HCT116 (cell line): Measurements from ENCODE around the gene ECE2. TPM values are rescaled to one million over a fixed set of nuclear protein-coding genes. Genes with fewer than 3 reads are reported as not detected.

Experiments used
- ATAC-seq: fragments of 200-7000 bp; cut with Tn5 transposase; 2 replicates; pipeline ENCODE4 v1.9.1; 2020; ENCODE audit warnings: mild to moderate bottlenecking, moderate library complexity
- BruUV-seq: library from RNA; stranded (reverse); fragments of 400-500 nt; replicated peaks from 2 replicates; lab custom pipeline; 2021; lab: Mats Ljungman, UMichigan
- CTCF ChIA-PET: fragments of 300-600 bp; sonication (Branson Sonifier 250); formaldehyde crosslinking; loops from one replicate; lab custom pipeline; 2021; ENCODE audit warnings: antibody characterized with exemption; lab: Charles Lee
- POLR2A ChIA-PET: fragments of 300-600, 350-600 bp; sonication (Branson Sonifier 250); formaldehyde crosslinking; loops from one replicate; lab custom pipeline; 2021; ENCODE audit warnings: antibody characterized with exemption; lab: Charles Lee
- RAD21 ChIA-PET, 2 experiments: fragments of 300-600 bp; sonication (Branson Sonifier 250); formaldehyde crosslinking; loops; one replicate each; lab custom pipeline; 2023; ENCODE audit warnings: low total read pairs in 2 of 2; ENCODE audit not compliant: uncharacterized antibody in 2 of 2, unreplicated experiment in 2 of 2, low non-redundant PET in 1 of 2; lab: Charles Lee
- DNase-seq: peaks from one replicate; pipeline ENCODE4 v3.0.0-alpha.2; 2010; ENCODE audit warnings: low read depth, low spot score
- H2AFZ ChIP-seq: fragments of 200-600 bp; shearing (Covaris generic), sonication (generic); 2 replicates; pipeline ENCODE4 v1.6.1; 2017; ENCODE audit warnings: low read depth, mixed run types, mixed read lengths, antibody characterized with exemption, low read length; ENCODE audit not compliant: poor library complexity, severe bottlenecking
- H3K27ac ChIP-seq: 2 replicates; pipeline ENCODE4 v1.5.1; 2012; ENCODE audit warnings: low read depth, low read length
- H3K27me3 ChIP-seq: fragments of 200-600 bp; sonication (generic); 2 replicates; pipeline ENCODE4 v1.6.1; 2016; ENCODE audit warnings: mixed run types, low read length, mixed read lengths; ENCODE audit not compliant: insufficient read depth
- H3K36me3 ChIP-seq, 2 experiments: fragments of 200-500 bp in 1 of 2; fragments of 200-600 bp in 1 of 2; sonication (Bioruptor generic) in 1 of 2; sonication (generic) in 1 of 2; 2 replicates each; pipeline versions ENCODE4 v1.5.1 to v1.6.1; 2014 to 2016; ENCODE audit warnings: low read length in 2 of 2, inconsistent platforms in 1 of 2, mixed read lengths in 1 of 2, mixed run types in 1 of 2; ENCODE audit not compliant: insufficient read depth in 2 of 2, control insufficient read depth in 1 of 2
- H3K4me1 ChIP-seq, 2 experiments: fragments of 200-600 bp in 1 of 2; sonication (generic) in 1 of 2; 2 replicates each; pipeline versions ENCODE4 v1.5.1 to v1.6.1; 2012 to 2017; ENCODE audit warnings: low read length in 2 of 2, inconsistent platforms in 1 of 2, mild to moderate bottlenecking in 1 of 2, mixed read lengths in 1 of 2, mixed run types in 1 of 2, moderate library complexity in 1 of 2; ENCODE audit not compliant: insufficient read depth in 2 of 2, control insufficient read depth in 1 of 2
- H3K4me2 ChIP-seq: fragments of 200-600 bp; sonication (generic); 2 replicates; pipeline ENCODE4 v1.6.1; 2017; ENCODE audit warnings: mixed run types, low read length, mixed read lengths
- H3K4me3 ChIP-seq, 2 experiments: fragments of 200-600 bp in 1 of 2; sonication (generic) in 1 of 2; replicated peaks in 1 of 2; 2 replicates each; pipeline ENCODE4 v1.5.1; 2011 to 2016; ENCODE audit warnings: low read length in 2 of 2, control low read depth in 1 of 2, low read depth in 1 of 2, mild to moderate bottlenecking in 1 of 2, mixed read lengths in 1 of 2, mixed run types in 1 of 2
- H3K79me2 ChIP-seq: fragments of 200-600 bp; sonication (generic); 2 replicates; pipeline ENCODE4 v1.6.1; 2017; ENCODE audit warnings: mild to moderate bottlenecking, mixed run types, low read length, moderate library complexity, mixed read lengths; ENCODE audit not compliant: insufficient read depth
- H3K9ac ChIP-seq: fragments of 200-600 bp; sonication (generic); 2 replicates; pipeline ENCODE4 v1.6.1; 2016; ENCODE audit warnings: low read length, mixed read lengths
- H3K9me2 ChIP-seq: fragments of 200-600 bp; sonication (generic), shearing (Covaris generic); 2 replicates; pipeline ENCODE4 v1.6.1; 2017; ENCODE audit warnings: mixed run types, mild to moderate bottlenecking, moderate library complexity; ENCODE audit not compliant: insufficient read depth
- H3K9me3 ChIP-seq, 2 experiments: fragments of 200-500 bp in 1 of 2; fragments of 200-600 bp in 1 of 2; sonication (Bioruptor generic) in 1 of 2; sonication (generic) in 1 of 2; 2 replicates each; pipeline ENCODE4 v1.6.1; 2014 to 2017; ENCODE audit warnings: low read length in 2 of 2, mixed read lengths in 2 of 2, inconsistent platforms in 1 of 2, low read depth in 1 of 2, mild to moderate bottlenecking in 1 of 2, mixed run types in 1 of 2, moderate library complexity in 1 of 2; ENCODE audit not compliant: control insufficient read depth in 1 of 2, insufficient read depth in 1 of 2
- H4K20me1 ChIP-seq: fragments of 200-600 bp; sonication (generic), shearing (Covaris generic); 2 replicates; pipeline ENCODE4 v1.6.1; 2017; ENCODE audit warnings: mixed run types, mild to moderate bottlenecking, moderate library complexity; ENCODE audit not compliant: insufficient read depth
- CBX3 ChIP-seq: IDR thresholded peaks from 2 replicates; pipeline ENCODE4 v1.6.1; 2012; ENCODE audit warnings: low read depth
- CEBPB ChIP-seq: IDR thresholded peaks from 2 replicates; pipeline ENCODE4 v1.6.1; 2012; ENCODE audit warnings: low read depth
- ELF1 ChIP-seq: IDR thresholded peaks from 2 replicates; pipeline ENCODE4 v1.6.1; 2012; ENCODE audit warnings: low read depth, borderline replicate concordance
- EZH2 ChIP-seq: fragments of 200-600 bp; sonication (generic); IDR thresholded peaks from 2 replicates; pipeline ENCODE4 v1.6.1; 2017; ENCODE audit warnings: antibody characterized with exemption, mixed run types
- EZH2phosphoT487 ChIP-seq: fragments of 200-600 bp; IDR thresholded peaks from 2 replicates; pipeline ENCODE4 v1.6.1; 2018; ENCODE audit warnings: antibody characterized with exemption, borderline replicate concordance
- FOSL1 ChIP-seq: IDR thresholded peaks from 2 replicates; pipeline ENCODE4 v1.6.1; 2012; ENCODE audit warnings: low read depth
- JUND ChIP-seq: IDR thresholded peaks from 2 replicates; pipeline ENCODE4 v1.6.1; 2012
- RAD21 ChIP-seq: IDR thresholded peaks from 2 replicates; pipeline ENCODE4 v1.6.1; 2012; ENCODE audit warnings: low read depth, mild to moderate bottlenecking
- REST ChIP-seq: IDR thresholded peaks from 2 replicates; pipeline ENCODE4 v1.6.1; 2012; ENCODE audit warnings: low read depth
- SIN3A ChIP-seq: IDR thresholded peaks from 2 replicates; pipeline ENCODE4 v1.6.1; 2012; ENCODE audit warnings: low read depth
- SP1 ChIP-seq: IDR thresholded peaks from 2 replicates; pipeline ENCODE4 v1.6.1; 2012; ENCODE audit warnings: low read depth
- TCF7L2 ChIP-seq: IDR thresholded peaks from 2 replicates; pipeline ENCODE4 v1.7.0; 2011; ENCODE audit warnings: borderline replicate concordance, inconsistent platforms; ENCODE audit not compliant: insufficient read depth, insufficient read length; ENCODE audit errors: extremely low read depth
- YY1 ChIP-seq: IDR thresholded peaks from 2 replicates; pipeline ENCODE4 v1.6.1; 2011; ENCODE audit warnings: low read length, low read depth, moderate library complexity, mild to moderate bottlenecking; ENCODE audit not compliant: insufficient replicate concordance; ENCODE audit errors: extremely low read depth
- ZFX ChIP-seq: fragments of 450-650 bp; IDR thresholded peaks from 2 replicates; pipeline ENCODE4 v1.6.1; 2017
- ZNF274 ChIP-seq: fragments of 200-500 bp; sonication (Bioruptor generic); IDR thresholded peaks from 2 replicates; pipeline ENCODE4 v1.6.1; 2014; ENCODE audit warnings: mild to moderate bottlenecking, low read depth, low read length, inconsistent platforms
- intact Hi-C: fragments of 100-400 bp; cut with micrococcal nuclease; formaldehyde crosslinking; loops from 2 replicates; pipeline ENCODE4 v1.10.0; 2022
- total RNA-seq: library from RNA; stranded (reverse); gene quantifications from one replicate; pipeline ENCODE4 v1.2.1, GENCODE V29; 2021; ENCODE audit not compliant: unreplicated experiment
- TF ChIP-seq, protein P1 (sequence below): IDR thresholded peaks from 2 replicates; pipeline ENCODE4 v1.6.1; 2012
- TF ChIP-seq, protein P2 (sequence below): IDR thresholded peaks from 2 replicates; pipeline ENCODE4 v1.6.1; 2011; ENCODE audit warnings: mild to moderate bottlenecking, low read length, moderate library complexity; ENCODE audit not compliant: insufficient replicate concordance; ENCODE audit errors: extremely low read depth

ECE2 gene
- total RNA-seq, 1 experiment from 2014 or later: not detected

GRCh38 chr3:184277366-184277765, 1.5 kb downstream of the ECE2 start:
- H3K4me2 ChIP-seq: no peak overlapping the region
- no peaks in the 10 kb centered on the region for H3K79me2 ChIP-seq
- no peaks in the 10 kb centered on the region for H3K4me1 ChIP-seq
- intact Hi-C loops: no loop called here
- H3K9ac ChIP-seq: no peak overlapping the region
- DNase-seq (no peak), ATAC-seq (no peak; the same call in 1 of the 2 replicates)
- H3K36me3 ChIP-seq: no peaks in the 10 kb centered on the region
- no peak overlapping the region for H3K27ac ChIP-seq
- no peaks in the 10 kb centered on the region for H3K9me2 ChIP-seq
- TF ChIP-seq REST: no peak
- TF ChIP-seq RAD21: no peak
- no peak for TF ChIP-seq JUND
- no peak for TF ChIP-seq EZH2phosphoT487
- TF ChIP-seq, protein P1, sequence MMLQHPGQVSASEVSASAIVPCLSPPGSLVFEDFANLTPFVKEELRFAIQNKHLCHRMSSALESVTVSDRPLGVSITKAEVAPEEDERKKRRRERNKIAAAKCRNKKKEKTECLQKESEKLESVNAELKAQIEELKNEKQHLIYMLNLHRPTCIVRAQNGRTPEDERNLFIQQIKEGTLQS: no peak
- TF ChIP-seq SIN3A: no peak
- TF ChIP-seq TCF7L2: no peak
- no peak for TF ChIP-seq FOSL1
- no peak for TF ChIP-seq CBX3
- TF ChIP-seq SP1: no peak
- no peak for TF ChIP-seq ZNF274
- no peak for TF ChIP-seq YY1
- TF ChIP-seq ELF1: no peak
- TF ChIP-seq EZH2: no peak
- TF ChIP-seq CEBPB: no peak
- TF ChIP-seq, protein P2, sequence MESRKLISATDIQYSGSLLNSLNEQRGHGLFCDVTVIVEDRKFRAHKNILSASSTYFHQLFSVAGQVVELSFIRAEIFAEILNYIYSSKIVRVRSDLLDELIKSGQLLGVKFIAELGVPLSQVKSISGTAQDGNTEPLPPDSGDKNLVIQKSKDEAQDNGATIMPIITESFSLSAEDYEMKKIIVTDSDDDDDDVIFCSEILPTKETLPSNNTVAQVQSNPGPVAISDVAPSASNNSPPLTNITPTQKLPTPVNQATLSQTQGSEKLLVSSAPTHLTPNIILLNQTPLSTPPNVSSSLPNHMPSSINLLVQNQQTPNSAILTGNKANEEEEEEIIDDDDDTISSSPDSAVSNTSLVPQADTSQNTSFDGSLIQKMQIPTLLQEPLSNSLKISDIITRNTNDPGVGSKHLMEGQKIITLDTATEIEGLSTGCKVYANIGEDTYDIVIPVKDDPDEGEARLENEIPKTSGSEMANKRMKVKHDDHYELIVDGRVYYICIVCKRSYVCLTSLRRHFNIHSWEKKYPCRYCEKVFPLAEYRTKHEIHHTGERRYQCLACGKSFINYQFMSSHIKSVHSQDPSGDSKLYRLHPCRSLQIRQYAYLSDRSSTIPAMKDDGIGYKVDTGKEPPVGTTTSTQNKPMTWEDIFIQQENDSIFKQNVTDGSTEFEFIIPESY: no peak
- TF ChIP-seq ZFX: no peak
- ChIA-PET CTCF (no interaction called here), RAD21 (no interaction called here), POLR2A (no interaction called here)
- no TSS peak for BruUV-seq
- H2AFZ ChIP-seq: no peak overlapping the region
- H3K9me3 ChIP-seq: no peaks in the 10 kb centered on the region
- no peaks in the 10 kb centered on the region for H3K27me3 ChIP-seq
- no peaks in the 10 kb centered on the region for H4K20me1 ChIP-seq
- H3K4me3 ChIP-seq: no peak overlapping the region
